Measurements from ENCODE around the gene GTPBP2.

GRCh38 chr6:43648248-43648647, 19.2 kb upstream of the GTPBP2 start:
- TF ChIP-seq POLR2A (IDR thresholded peaks at IDR 0.05; ENCODE audit: low read length) (no peak), GATA1 (IDR thresholded peaks at IDR 0.05; ENCODE audit: low read depth, low read length) (no peak)

Measured in erythroblast (primary cell).